ENCODE results near the gene MYL10.

DNA sequence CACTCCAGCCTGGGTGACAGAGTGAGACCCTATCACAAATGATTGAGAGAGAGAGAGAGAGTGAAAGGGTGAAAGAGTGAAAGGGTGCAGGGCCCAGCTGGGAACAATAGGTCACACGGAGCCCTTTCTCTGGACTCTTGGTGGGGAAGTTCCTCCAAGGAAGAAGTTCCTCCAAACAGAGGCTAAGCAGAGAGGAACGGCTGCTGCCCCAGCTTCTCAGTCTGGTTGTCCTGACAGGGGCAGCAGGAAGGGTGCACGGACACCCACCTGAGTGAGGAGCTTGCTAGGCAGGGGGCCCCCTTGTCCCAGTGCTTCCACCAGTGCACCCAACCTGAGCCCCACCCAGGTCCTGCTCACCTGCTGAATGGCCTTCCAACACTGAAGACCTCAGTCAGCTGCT, 38.8 kb upstream of the MYL10 start:
- no peak for TF ChIP-seq JUNB (IDR thresholded peaks at IDR 0.05)
- no peak for TF ChIP-seq POLR2A (IDR thresholded peaks at IDR 0.05; ENCODE audit: low read depth, low read length)
- no peak for TF ChIP-seq HDGF (IDR thresholded peaks at IDR 0.05)
- TF ChIP-seq, protein P1, sequence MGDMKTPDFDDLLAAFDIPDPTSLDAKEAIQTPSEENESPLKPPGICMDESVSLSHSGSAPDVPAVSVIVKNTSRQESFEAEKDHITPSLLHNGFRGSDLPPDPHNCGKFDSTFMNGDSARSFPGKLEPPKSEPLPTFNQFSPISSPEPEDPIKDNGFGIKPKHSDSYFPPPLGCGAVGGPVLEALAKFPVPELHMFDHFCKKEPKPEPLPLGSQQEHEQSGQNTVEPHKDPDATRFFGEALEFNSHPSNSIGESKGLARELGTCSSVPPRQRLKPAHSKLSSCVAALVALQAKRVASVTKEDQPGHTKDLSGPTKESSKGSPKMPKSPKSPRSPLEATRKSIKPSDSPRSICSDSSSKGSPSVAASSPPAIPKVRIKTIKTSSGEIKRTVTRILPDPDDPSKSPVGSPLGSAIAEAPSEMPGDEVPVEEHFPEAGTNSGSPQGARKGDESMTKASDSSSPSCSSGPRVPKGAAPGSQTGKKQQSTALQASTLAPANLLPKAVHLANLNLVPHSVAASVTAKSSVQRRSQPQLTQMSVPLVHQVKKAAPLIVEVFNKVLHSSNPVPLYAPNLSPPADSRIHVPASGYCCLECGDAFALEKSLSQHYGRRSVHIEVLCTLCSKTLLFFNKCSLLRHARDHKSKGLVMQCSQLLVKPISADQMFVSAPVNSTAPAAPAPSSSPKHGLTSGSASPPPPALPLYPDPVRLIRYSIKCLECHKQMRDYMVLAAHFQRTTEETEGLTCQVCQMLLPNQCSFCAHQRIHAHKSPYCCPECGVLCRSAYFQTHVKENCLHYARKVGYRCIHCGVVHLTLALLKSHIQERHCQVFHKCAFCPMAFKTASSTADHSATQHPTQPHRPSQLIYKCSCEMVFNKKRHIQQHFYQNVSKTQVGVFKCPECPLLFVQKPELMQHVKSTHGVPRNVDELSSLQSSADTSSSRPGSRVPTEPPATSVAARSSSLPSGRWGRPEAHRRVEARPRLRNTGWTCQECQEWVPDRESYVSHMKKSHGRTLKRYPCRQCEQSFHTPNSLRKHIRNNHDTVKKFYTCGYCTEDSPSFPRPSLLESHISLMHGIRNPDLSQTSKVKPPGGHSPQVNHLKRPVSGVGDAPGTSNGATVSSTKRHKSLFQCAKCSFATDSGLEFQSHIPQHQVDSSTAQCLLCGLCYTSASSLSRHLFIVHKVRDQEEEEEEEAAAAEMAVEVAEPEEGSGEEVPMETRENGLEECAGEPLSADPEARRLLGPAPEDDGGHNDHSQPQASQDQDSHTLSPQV (IDR thresholded peaks at IDR 0.05) = no peak
- TF ChIP-seq ZNF24 (IDR thresholded peaks at IDR 0.05) = no peak
- TF ChIP-seq FOXK2 (IDR thresholded peaks at IDR 0.05) = no peak
- no peak for TF ChIP-seq CTCF (IDR thresholded peaks at IDR 0.05 in 2 of 3, conservative IDR thresholded peaks at IDR 0.05 in 1 of 3; ENCODE audit: control insufficient read depth in 2 of 3, extremely low read depth in 1 of 3, insufficient read depth in 1 of 3, low read depth in 3 of 3, low read length in 3 of 3)
- TF ChIP-seq CHD4 (IDR thresholded peaks at IDR 0.05) = no peak
- TF ChIP-seq CHD2 (IDR thresholded peaks at IDR 0.05; ENCODE audit: borderline replicate concordance, low read depth, low read length) = no peak
- TF ChIP-seq SUZ12 (IDR thresholded peaks at IDR 0.05; ENCODE audit: unreplicated experiment) = no peak
- no peak for TF ChIP-seq RAD21 (IDR thresholded peaks at IDR 0.05; ENCODE audit: insufficient read depth, low read depth, low read length)
